NCI-H1417 treated with DMSO at 0.1 percent for 48 hours (cell line): ENCODE measurements around the gene GUCY2D.

Source experiments
- DNase-seq: peaks from one replicate; lab custom pipeline; 2025; lab: John Stamatoyannopoulos, UW

The GUCY2D gene

GRCh38 chr17:8064561-8065019 is 62.2 kb downstream of the GUCY2D start:
- DNase-seq: no peak

- DNase-seq: no peak
Measured at GRCh38 chr17:8066841-8067775, 64.7 kb downstream of the GUCY2D start.

DNA sequence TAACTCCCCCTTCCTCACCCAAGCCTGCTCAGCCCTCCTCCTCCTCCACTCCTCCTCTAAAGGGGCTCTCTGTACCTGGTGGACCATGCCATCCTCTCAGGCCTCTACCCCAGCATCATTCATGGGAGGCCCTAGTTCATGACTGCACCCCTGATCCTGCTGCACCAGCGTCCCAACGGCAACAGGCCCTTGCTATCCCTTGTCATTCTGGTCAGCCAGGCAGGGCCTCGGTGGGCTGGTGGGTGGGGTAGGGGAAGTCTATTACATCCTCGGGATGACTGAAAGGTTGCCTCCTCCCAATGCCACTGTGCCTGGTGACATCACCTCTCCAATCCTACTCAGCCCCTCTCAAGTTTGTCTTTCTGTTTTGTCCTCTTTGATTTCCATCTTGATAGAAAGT is 65.4 kb downstream of the GUCY2D start:
- no peak for DNase-seq

DNA sequence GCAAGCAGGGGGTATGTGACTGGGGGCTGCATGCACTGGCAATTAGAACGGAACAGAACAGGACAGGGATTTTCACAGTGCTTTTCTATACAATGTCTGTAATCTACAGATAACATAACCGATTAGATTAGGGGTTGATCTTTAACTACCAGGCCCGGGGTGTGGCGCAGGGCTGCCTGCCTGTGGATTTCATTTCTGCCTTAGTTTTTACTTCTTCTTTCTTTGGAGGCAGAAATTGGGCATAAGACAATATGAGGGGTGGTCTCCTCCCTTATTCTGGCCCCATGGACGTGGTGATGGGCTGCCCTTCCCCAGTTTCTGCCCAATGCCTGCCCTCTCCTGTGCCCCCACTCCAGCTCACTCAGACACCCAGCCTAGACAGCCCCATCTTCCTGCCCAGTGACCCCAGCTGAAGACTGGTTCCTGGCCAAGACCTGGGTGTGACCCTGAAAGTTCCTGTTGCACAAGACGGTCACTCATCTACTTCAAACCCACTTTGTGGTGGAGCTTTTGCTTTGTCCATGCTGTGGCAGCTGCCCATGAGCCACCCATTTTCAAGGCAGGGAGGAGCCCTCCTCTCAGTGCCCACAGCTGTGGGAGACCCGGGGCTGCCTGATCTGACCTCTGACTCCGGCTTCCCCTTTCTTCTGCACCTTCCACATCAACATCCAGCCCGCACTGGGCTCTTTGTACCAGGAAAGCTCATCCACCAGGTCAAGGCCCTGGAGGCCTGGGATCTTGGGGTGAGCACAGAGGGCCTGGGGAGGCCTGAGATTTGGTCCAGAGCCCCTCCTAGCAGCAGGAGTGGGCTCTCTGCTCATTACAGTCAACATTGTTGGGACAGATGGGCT is 66.5 kb downstream of the GUCY2D start:
- DNase-seq: no peak

DNA sequence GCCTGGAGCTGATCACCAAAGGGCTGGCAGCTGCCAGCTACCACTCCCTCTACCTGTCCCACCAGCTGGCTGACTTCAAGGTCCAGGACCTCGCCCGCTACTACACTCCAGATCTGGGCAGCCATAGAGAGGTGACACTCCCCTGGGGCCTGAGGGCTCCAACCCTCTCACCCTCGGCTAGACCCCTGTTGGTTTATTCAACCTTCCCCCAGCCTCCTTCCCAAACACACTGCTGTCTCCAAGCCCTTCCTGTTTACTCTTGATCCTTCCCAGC is 67.1 kb downstream of the GUCY2D start:
- DNase-seq: no peak
